H9 (cell line): ENCODE data around the gene DNAJC6. TPM values are rescaled to one million over a fixed set of nuclear protein-coding genes. Genes with fewer than 3 reads are reported as not detected.

Experiments used
- DNase-seq: peaks from one replicate; pipeline ENCODE4 v3.0.0-alpha.2; 2017
- H2AFZ ChIP-seq: one replicate; pipeline ENCODE4 v1.6.1; 2013; ENCODE audit warnings: mild to moderate bottlenecking, low read length, control low read depth, moderate library complexity
- H2AK5ac ChIP-seq: 2 replicates; pipeline ENCODE4 v1.6.1; 2013; ENCODE audit warnings: low read length, control low read depth, mixed read lengths; ENCODE audit not compliant: insufficient read length
- H2BK120ac ChIP-seq: one replicate; pipeline ENCODE4 v1.6.1; 2013; ENCODE audit warnings: low read depth, mild to moderate bottlenecking, low read length, control low read depth, inconsistent platforms; ENCODE audit not compliant: poor library complexity, severe bottlenecking
- H2BK12ac ChIP-seq: 2 replicates; pipeline ENCODE4 v1.6.1; 2013; ENCODE audit warnings: low read length, control low read depth, mixed read lengths, low read depth; ENCODE audit not compliant: insufficient read length
- H2BK15ac ChIP-seq: 2 replicates; pipeline ENCODE4 v1.6.1; 2013; ENCODE audit warnings: low read depth, low read length, control low read depth
- H2BK20ac ChIP-seq: one replicate; pipeline ENCODE4 v1.6.1; 2013; ENCODE audit warnings: low read depth, mild to moderate bottlenecking, low read length, control low read depth, inconsistent platforms; ENCODE audit not compliant: poor library complexity, severe bottlenecking
- H2BK5ac ChIP-seq: 2 replicates; pipeline ENCODE4 v1.6.1; 2013; ENCODE audit warnings: low read length, control low read depth, mixed read lengths; ENCODE audit not compliant: insufficient read length
- H3K14ac ChIP-seq: 2 replicates; pipeline ENCODE4 v1.6.1; 2013; ENCODE audit warnings: low read length, control low read depth; ENCODE audit not compliant: insufficient read depth
- H3K18ac ChIP-seq: 2 replicates; pipeline ENCODE4 v1.6.1; 2013; ENCODE audit warnings: low read depth, mild to moderate bottlenecking, mixed read lengths, low read length, control low read depth; ENCODE audit not compliant: insufficient read length
- H3K23ac ChIP-seq: 2 replicates; pipeline ENCODE4 v1.6.1; 2013; ENCODE audit warnings: low read length, control low read depth, mixed read lengths, low read depth; ENCODE audit not compliant: insufficient read length
- H3K23me2 ChIP-seq: 2 replicates; pipeline ENCODE4 v1.6.1; 2013; ENCODE audit warnings: low read depth, mild to moderate bottlenecking, mixed read lengths, low read length, control low read depth; ENCODE audit not compliant: insufficient read length, poor library complexity, severe bottlenecking
- H3K27ac ChIP-seq: 2 replicates; pipeline ENCODE4 v1.5.1; 2013; ENCODE audit warnings: low read length, control low read depth, mixed read lengths, low read depth; ENCODE audit not compliant: insufficient read length
- H3K27me3 ChIP-seq: 2 replicates; pipeline ENCODE4 v1.6.1; 2013; ENCODE audit warnings: low read length, control low read depth, inconsistent platforms; ENCODE audit not compliant: insufficient read depth
- H3K4ac ChIP-seq: 2 replicates; pipeline ENCODE4 v1.6.1; 2013; ENCODE audit warnings: low read depth, mild to moderate bottlenecking, control low read depth, inconsistent platforms, low read length, moderate library complexity
- H3K4me1 ChIP-seq: 2 replicates; pipeline ENCODE4 v1.6.1; 2013; ENCODE audit warnings: low read length, control low read depth, inconsistent platforms; ENCODE audit not compliant: insufficient read depth
- H3K4me2 ChIP-seq: 2 replicates; pipeline ENCODE4 v1.6.1; 2013; ENCODE audit warnings: low read length, control low read depth, mixed read lengths; ENCODE audit not compliant: insufficient read length, insufficient read depth
- H3K56ac ChIP-seq: 2 replicates; pipeline ENCODE4 v1.6.1; 2013; ENCODE audit warnings: low read depth, mild to moderate bottlenecking, mixed read lengths, low read length, control low read depth; ENCODE audit not compliant: insufficient read length
- H3K79me1 ChIP-seq: 2 replicates; pipeline ENCODE4 v1.6.1; 2013; ENCODE audit warnings: low read depth, mild to moderate bottlenecking, moderate library complexity, low read length, control low read depth, inconsistent platforms; ENCODE audit not compliant: insufficient read depth, poor library complexity, severe bottlenecking
- H3K79me2 ChIP-seq: 2 replicates; pipeline ENCODE4 v1.6.1; 2013; ENCODE audit warnings: low read length, control low read depth, inconsistent platforms; ENCODE audit not compliant: insufficient read depth
- H3K9ac ChIP-seq: 2 replicates; pipeline ENCODE4 v1.6.1; 2013; ENCODE audit warnings: low read length, control low read depth, mixed read lengths; ENCODE audit not compliant: insufficient read length; ENCODE audit errors: extremely low read depth
- H3K9me3 ChIP-seq: one replicate; pipeline ENCODE4 v1.6.1; 2013; ENCODE audit warnings: low read depth, low read length, inconsistent platforms; ENCODE audit not compliant: control insufficient read depth
- H3T11ph ChIP-seq: one replicate; pipeline ENCODE4 v1.6.1; 2013; ENCODE audit warnings: mild to moderate bottlenecking, low read length, control low read depth, inconsistent platforms
- H4K20me1 ChIP-seq: one replicate; pipeline ENCODE4 v1.6.1; 2013; ENCODE audit not compliant: control insufficient read depth, insufficient read length, insufficient read depth
- H4K5ac ChIP-seq: 2 replicates; pipeline ENCODE4 v1.6.1; 2013; ENCODE audit warnings: low read depth, mild to moderate bottlenecking, mixed read lengths, low read length, control low read depth; ENCODE audit not compliant: insufficient read length
- H4K8ac ChIP-seq: replicated peaks from 2 replicates; pipeline ENCODE4 v1.6.1; 2013; ENCODE audit warnings: low read length, control low read depth, mixed read lengths, low read depth; ENCODE audit not compliant: insufficient read length
- H4K91ac ChIP-seq: 2 replicates; pipeline ENCODE4 v1.6.1; 2013; ENCODE audit warnings: low read depth, mild to moderate bottlenecking, moderate library complexity, mixed read lengths, low read length, control low read depth; ENCODE audit not compliant: insufficient read length
- H3K27ac Mint-ChIP-seq, 3 experiments: 2 replicates in 2 of 3; 3 replicates in 1 of 3; pipeline ENCODE4 v1.8.0; 2020 to 2021; ENCODE audit warnings: mixed read lengths in 3 of 3, mild to moderate bottlenecking in 1 of 3, moderate library complexity in 1 of 3
- H3K27me3 Mint-ChIP-seq: 2 replicates; pipeline ENCODE4 v1.8.0; 2021; ENCODE audit warnings: low read depth, mild to moderate bottlenecking, moderate library complexity, mixed read lengths
- H3K36me3 Mint-ChIP-seq, 3 experiments: 2 replicates in 2 of 3; 3 replicates in 1 of 3; pipeline ENCODE4 v1.8.0; 2020 to 2021; ENCODE audit warnings: low read depth in 3 of 3, mixed read lengths in 3 of 3; ENCODE audit not compliant: insufficient read depth in 1 of 3
- H3K4me1 Mint-ChIP-seq, 2 experiments: 2 replicates each; pipeline ENCODE4 v1.8.0; 2020; ENCODE audit warnings: mixed read lengths in 2 of 2
- H3K4me3 Mint-ChIP-seq, 2 experiments: 2 replicates in 1 of 2; 3 replicates in 1 of 2; pipeline ENCODE4 v1.8.0; 2020 to 2021; ENCODE audit warnings: mild to moderate bottlenecking in 2 of 2, mixed read lengths in 2 of 2, moderate library complexity in 1 of 2
- H3K9me3 Mint-ChIP-seq, 2 experiments: 2 replicates in 1 of 2; 3 replicates in 1 of 2; pipeline ENCODE4 v1.8.0; 2020; ENCODE audit warnings: mild to moderate bottlenecking in 2 of 2, mixed read lengths in 2 of 2, moderate library complexity in 1 of 2
- WGBS: extraction: QIAGEN DNeasy Blood & Tissue Kit; methylation state at CpG from one replicate; pipeline ENCODE4 v1.1.7; 2013; ENCODE audit warnings: missing lambda C conversion rate, low lambda C conversion rate, mixed read lengths; ENCODE audit not compliant: insufficient read length; ENCODE audit errors: extremely low coverage; 5-methylcytosine and 5-hydroxymethylcytosine counted together
- total RNA-seq: library from RNA; stranded (reverse); gene quantifications from 2 replicates; pipeline ENCODE4 v1.2.1, GENCODE V29; 2021
- TF ChIP-seq, protein P1 (sequence below): fragments of 200-600 bp; sonication (generic); conservative IDR thresholded peaks from 3 replicates; pipeline ENCODE4 v1.8.0; 2021; ENCODE audit warnings: antibody characterized with exemption, mild to moderate bottlenecking

DNAJC6 gene
- total RNA-seq, 1 experiment from 2014 or later = 2.2 TPM

DNA sequence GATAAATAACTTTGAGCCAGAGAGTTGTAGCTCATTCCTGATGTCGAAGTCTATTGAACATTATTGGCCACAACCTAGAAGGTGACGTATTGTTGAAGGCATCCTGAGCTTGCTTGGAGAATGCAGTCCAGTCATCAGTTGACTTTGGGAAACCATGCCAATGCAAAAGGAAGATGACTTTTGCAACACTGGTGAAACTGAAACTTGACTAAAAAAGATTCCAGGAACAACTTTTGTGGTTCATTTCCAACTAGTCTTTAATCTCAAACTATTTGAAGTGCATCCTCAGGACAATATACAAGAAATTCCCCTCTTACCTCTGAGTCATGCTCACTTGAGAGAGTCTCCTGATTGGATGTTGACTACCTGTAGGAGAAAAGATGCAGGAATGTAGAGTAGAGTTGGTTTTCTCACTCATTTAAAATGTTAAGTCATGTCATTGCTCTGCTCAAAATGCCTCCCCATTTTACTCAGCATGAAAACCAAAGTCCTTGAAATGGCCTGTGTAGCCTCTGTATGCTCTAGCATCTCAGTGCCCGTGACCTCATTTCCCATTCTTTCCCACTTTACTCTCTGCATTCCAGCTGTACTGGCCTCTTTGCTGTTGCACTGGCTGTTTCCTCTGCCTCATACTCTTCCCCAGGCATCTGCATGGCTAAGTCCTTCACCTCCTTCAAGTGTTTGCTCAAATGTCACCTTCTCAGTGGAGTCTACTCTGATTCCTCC, 86.7 kb downstream of the DNAJC6 start:
- H3K27me3 Mint-ChIP-seq = no peaks in the 10 kb centered on the region
- no peak overlapping the region for H3K4me2 ChIP-seq

More for the DNA sequence above, 86.7 kb downstream of the DNAJC6 start:
- no peaks in the 10 kb centered on the region for H3K79me1 ChIP-seq
- no peak overlapping the region for H2BK120ac ChIP-seq
- H2AK5ac ChIP-seq = no peak overlapping the region
- Mint-ChIP-seq H3K4me1 (peaks cover 4 to 5% of the 10 kb centered on the region in 2 experiments), H3K9me3 (no peaks in the 10 kb centered on the region), H3K27ac (peak overlapping the region in 2 of 3 experiments; percentile 1 to 11; a peak in 3 of 7 replicates), H3K4me3 (no peak overlapping the region), H3K36me3 (no peaks in the 10 kb centered on the region; a peak in 1 of 7 replicates)
- no CpG with 5 or more reads among the region's 3 CpGs for WGBS
- no peak overlapping the region for H3K9ac ChIP-seq
- H3K27me3 ChIP-seq = no peaks in the 10 kb centered on the region
- H4K91ac ChIP-seq = no peak overlapping the region
- H3K56ac ChIP-seq = no peak overlapping the region
- H3K23me2 ChIP-seq = no peaks in the 10 kb centered on the region
- no peaks in the 10 kb centered on the region for H4K20me1 ChIP-seq
- H3K4ac ChIP-seq = no peak overlapping the region
- no peaks in the 10 kb centered on the region for H3K9me3 ChIP-seq
- TF ChIP-seq, protein P1, sequence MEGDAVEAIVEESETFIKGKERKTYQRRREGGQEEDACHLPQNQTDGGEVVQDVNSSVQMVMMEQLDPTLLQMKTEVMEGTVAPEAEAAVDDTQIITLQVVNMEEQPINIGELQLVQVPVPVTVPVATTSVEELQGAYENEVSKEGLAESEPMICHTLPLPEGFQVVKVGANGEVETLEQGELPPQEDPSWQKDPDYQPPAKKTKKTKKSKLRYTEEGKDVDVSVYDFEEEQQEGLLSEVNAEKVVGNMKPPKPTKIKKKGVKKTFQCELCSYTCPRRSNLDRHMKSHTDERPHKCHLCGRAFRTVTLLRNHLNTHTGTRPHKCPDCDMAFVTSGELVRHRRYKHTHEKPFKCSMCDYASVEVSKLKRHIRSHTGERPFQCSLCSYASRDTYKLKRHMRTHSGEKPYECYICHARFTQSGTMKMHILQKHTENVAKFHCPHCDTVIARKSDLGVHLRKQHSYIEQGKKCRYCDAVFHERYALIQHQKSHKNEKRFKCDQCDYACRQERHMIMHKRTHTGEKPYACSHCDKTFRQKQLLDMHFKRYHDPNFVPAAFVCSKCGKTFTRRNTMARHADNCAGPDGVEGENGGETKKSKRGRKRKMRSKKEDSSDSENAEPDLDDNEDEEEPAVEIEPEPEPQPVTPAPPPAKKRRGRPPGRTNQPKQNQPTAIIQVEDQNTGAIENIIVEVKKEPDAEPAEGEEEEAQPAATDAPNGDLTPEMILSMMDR = no peak
- no peak overlapping the region for H3K18ac ChIP-seq
- no peaks in the 10 kb centered on the region for H3K79me2 ChIP-seq
- no peak overlapping the region for H4K5ac ChIP-seq
- no peak overlapping the region for H3T11ph ChIP-seq
- no peak overlapping the region for H2BK15ac ChIP-seq
- H2BK5ac ChIP-seq = no peak overlapping the region
- no peak overlapping the region for H2BK20ac ChIP-seq
- no peak overlapping the region for H2AFZ ChIP-seq
- H4K8ac ChIP-seq = no peak overlapping the region
- H2BK12ac ChIP-seq = no peak overlapping the region
- H3K27ac ChIP-seq = no peak overlapping the region
- H3K4me1 ChIP-seq = no peaks in the 10 kb centered on the region
- no peak overlapping the region for H3K14ac ChIP-seq
- peak; percentile 38 for DNase-seq
- no peak overlapping the region for H3K23ac ChIP-seq
